A673 (cell line): Measurements from ENCODE around the gene SLC5A6. TPM values are rescaled to one million over a fixed set of nuclear protein-coding genes. Genes with fewer than 3 reads are reported as not detected.
A peak's percentile ranks its signal among the peaks of the same experiment; 100 is the strongest.

ENCODE experiments used
- BruUV-seq: library from RNA; stranded (reverse); fragments of 400-500 nt; replicated peaks from 2 replicates; lab custom pipeline; 2021; lab: Mats Ljungman, UMichigan
- CTCF ChIA-PET: fragments of 300-600 bp; sonication (Branson Sonifier 250); formaldehyde crosslinking; loops from one replicate; lab custom pipeline; 2022; ENCODE audit warnings: antibody characterized with exemption; lab: Charles Lee
- POLR2A ChIA-PET: fragments of 300-600 bp; sonication (Branson Sonifier 250); formaldehyde crosslinking; loops from one replicate; lab custom pipeline; 2022; ENCODE audit warnings: antibody characterized with exemption; ENCODE audit not compliant: low non-redundant PET; lab: Charles Lee
- DNase-seq: peaks from one replicate; pipeline ENCODE4 v3.0.0-alpha.2; 2015; ENCODE audit warnings: low spot score
- H3K27ac ChIP-seq: fragments of 200-600 bp; sonication (generic); 2 replicates; pipeline ENCODE4 v1.5.1; 2016; ENCODE audit warnings: mixed run types, low read depth, mild to moderate bottlenecking, mixed read lengths, antibody characterized with exemption, low read length; ENCODE audit not compliant: poor library complexity, severe bottlenecking
- H3K27me3 ChIP-seq: fragments of 200-600 bp; sonication (generic); replicated peaks from 2 replicates; pipeline ENCODE4 v1.6.1; 2017; ENCODE audit warnings: mixed run types, low read depth, mild to moderate bottlenecking, mixed read lengths, antibody characterized with exemption, low read length; ENCODE audit not compliant: insufficient read depth, poor library complexity
- H3K36me3 ChIP-seq: fragments of 200-600 bp; sonication (generic); 2 replicates; pipeline ENCODE4 v1.6.1; 2016; ENCODE audit warnings: mixed run types, mild to moderate bottlenecking, mixed read lengths, antibody characterized with exemption, low read length; ENCODE audit not compliant: insufficient read depth, poor library complexity, severe bottlenecking
- H3K4me1 ChIP-seq: fragments of 200-600 bp; sonication (generic); 2 replicates; pipeline ENCODE4 v1.6.1; 2017; ENCODE audit warnings: mixed run types, mild to moderate bottlenecking, mixed read lengths, antibody characterized with exemption, low read length; ENCODE audit not compliant: insufficient read depth, poor library complexity, severe bottlenecking
- H3K4me3 ChIP-seq: fragments of 200-600 bp; sonication (generic); 2 replicates; pipeline ENCODE4 v1.5.1; 2016; ENCODE audit warnings: low read depth, mixed run types, mild to moderate bottlenecking, mixed read lengths, low read length; ENCODE audit not compliant: poor library complexity, severe bottlenecking
- H3K9me3 ChIP-seq: fragments of 200-600 bp; sonication (generic); 2 replicates; pipeline ENCODE4 v1.6.1; 2016; ENCODE audit warnings: mixed run types, low read depth, mild to moderate bottlenecking, mixed read lengths, antibody characterized with exemption, low read length; ENCODE audit not compliant: poor library complexity, severe bottlenecking
- CTCF ChIP-seq: fragments of 300-800, 200-600 bp; sonication (generic); conservative IDR thresholded peaks from 2 replicates; pipeline ENCODE4 v1.5.1; 2017; ENCODE audit warnings: low read depth, mild to moderate bottlenecking, antibody characterized with exemption, low read length, moderate library complexity, mixed read lengths
- EZH2 ChIP-seq: fragments of 200-600 bp; sonication (generic); IDR thresholded peaks from 2 replicates; pipeline ENCODE4 v1.6.1; 2017; ENCODE audit warnings: borderline replicate concordance, low read depth, mild to moderate bottlenecking, mixed read lengths, antibody characterized with exemption, low read length; ENCODE audit not compliant: poor library complexity, severe bottlenecking
- intact Hi-C: fragments of 100-400 bp; cut with micrococcal nuclease; formaldehyde crosslinking; loops from one replicate; pipeline ENCODE4 v1.10.0; 2022; ENCODE audit not compliant: unreplicated experiment
- total RNA-seq: library from RNA; stranded (reverse); gene quantifications from 2 replicates; pipeline ENCODE4 v1.2.3, GENCODE V29; 2021

SLC5A6 gene
- total RNA-seq, 1 experiment from 2014 or later, result 515 TPM

DNA sequence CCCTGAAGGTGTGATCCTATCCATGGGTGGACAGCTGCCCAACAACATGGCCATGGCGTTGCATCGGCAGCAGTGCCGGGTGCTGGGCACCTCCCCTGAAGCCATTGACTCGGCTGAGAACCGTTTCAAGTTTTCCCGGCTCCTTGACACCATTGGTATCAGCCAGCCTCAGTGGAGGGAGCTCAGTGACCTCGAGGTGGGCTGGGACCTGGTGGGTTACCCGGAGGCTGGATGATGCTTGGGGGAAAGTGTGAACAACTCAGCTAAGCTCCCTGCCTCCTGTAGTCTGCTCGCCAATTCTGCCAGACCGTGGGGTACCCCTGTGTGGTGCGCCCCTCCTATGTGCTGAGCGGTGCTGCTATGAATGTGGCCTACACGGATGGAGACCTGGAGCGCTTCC lies 21.3 kb upstream of the SLC5A6 start:
- CTCF ChIA-PET, result interaction anchor here (0.6 kb wide), 1 partner anchor 70 kb away, joined by 5 read pairs; no protein-coding TSS in a partner anchor
- BruUV-seq, result TSS peak; percentile 30

DNA sequence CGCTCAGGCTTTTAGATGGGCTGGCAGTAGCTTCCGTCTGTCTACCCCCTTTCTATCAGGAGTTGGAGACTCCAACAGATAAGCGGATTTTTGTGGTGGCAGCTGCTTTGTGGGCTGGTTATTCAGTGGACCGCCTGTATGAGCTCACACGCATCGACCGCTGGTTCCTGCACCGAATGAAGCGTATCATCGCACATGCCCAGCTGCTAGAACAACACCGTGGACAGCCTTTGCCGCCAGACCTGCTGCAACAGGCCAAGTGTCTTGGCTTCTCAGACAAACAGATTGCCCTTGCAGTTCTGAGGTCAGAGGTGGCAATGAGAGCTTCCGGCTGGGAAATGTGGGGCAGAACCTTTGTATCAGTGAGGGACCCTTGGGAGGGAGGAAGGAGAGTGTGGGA lies 19.9 kb upstream of the SLC5A6 start:
- CTCF ChIA-PET, result no interaction called here
- H3K27me3 ChIP-seq, result no peaks in the 10 kb centered on the region
- DNase-seq, result no peak
- POLR2A ChIA-PET, result no interaction called here
- no peak overlapping the region for H3K27ac ChIP-seq
- no peak overlapping the region for H3K4me3 ChIP-seq
- intact Hi-C loops, result no loop called here
- BruUV-seq, result no TSS peak
- no peak for TF ChIP-seq EZH2
- no peak for TF ChIP-seq CTCF
- no peaks in the 10 kb centered on the region for H3K9me3 ChIP-seq
- H3K36me3 ChIP-seq, result peaks cover 99% of the 10 kb centered on the region
- no peaks in the 10 kb centered on the region for H3K4me1 ChIP-seq

More for the DNA sequence above, 21.3 kb upstream of the SLC5A6 start:
- POLR2A ChIA-PET, result interaction anchor here (0.6 kb wide), 1 partner anchor 29 kb away, joined by 3 read pairs; the partner anchor contains the start of gene SLC30A3
- H3K36me3 ChIP-seq, result peaks cover 99% of the 10 kb centered on the region
- intact Hi-C loops, result no loop called here
- no peak for DNase-seq
- H3K27ac ChIP-seq, result no peak overlapping the region
- no peak overlapping the region for H3K4me3 ChIP-seq
- H3K9me3 ChIP-seq, result no peaks in the 10 kb centered on the region
- H3K27me3 ChIP-seq, result no peaks in the 10 kb centered on the region
- no peak for TF ChIP-seq EZH2
- no peak for TF ChIP-seq CTCF
- H3K4me1 ChIP-seq, result no peaks in the 10 kb centered on the region

DNA sequence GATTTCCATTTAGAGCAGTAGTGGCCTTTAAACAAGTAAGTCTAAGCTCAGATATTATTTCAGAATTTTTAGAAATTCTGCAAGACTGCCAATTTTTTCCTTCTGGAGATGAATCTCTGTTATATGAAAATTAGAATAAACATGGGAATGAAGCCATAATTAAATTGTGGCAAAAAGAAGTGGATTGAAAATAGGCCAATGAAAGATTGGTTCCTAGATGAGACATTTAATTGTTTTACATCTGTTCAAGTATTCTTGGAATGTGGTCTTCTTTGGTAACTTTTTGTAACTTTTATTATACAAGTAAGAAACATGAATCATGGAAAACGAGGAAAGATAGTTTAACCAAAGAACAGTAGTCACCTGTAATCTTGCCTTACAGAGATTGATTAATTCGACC lies 15.4 kb upstream of the SLC5A6 start:
- Histone ChIP-seq H3K9me3 (no peaks in the 10 kb centered on the region), H3K4me1 (no peaks in the 10 kb centered on the region), H3K27ac (peak overlapping the region; percentile 29), H3K4me3 (no peak overlapping the region), H3K36me3 (peaks cover 98% of the 10 kb centered on the region), H3K27me3 (no peaks in the 10 kb centered on the region)
- DNase-seq, result no peak
- ChIA-PET POLR2A (no interaction called here), CTCF (no interaction called here)
- TF ChIP-seq CTCF, result no peak
- no peak for TF ChIP-seq EZH2
- intact Hi-C loops, result no loop called here
- no TSS peak for BruUV-seq
